Measurements from ENCODE around the gene SLC35E1.

Gene SLC35E1

GRCh38 chr19:16575282-16575681 is 3.1 kb upstream of the SLC35E1 start:
- Histone ChIP-seq H3K4me1 (ENCODE audit: low read length) (peaks cover 18% of the 10 kb centered on the region), H3K9ac (ENCODE audit: low read length) (no peak overlapping the region), H4K20me1 (ENCODE audit: insufficient read depth, low read length) (peaks cover 38% of the 10 kb centered on the region), H3K27ac (ENCODE audit: low read length) (no peak overlapping the region), H3K4me2 (ENCODE audit: low read length) (no peak overlapping the region), H3K9me3 (ENCODE audit: insufficient read depth, low read length) (no peaks in the 10 kb centered on the region), H3K4me3 (ENCODE audit: low read length) (no peak overlapping the region), H3K27me3 (ENCODE audit: low read depth, low read length) (no peaks in the 10 kb centered on the region), H2AFZ (ENCODE audit: low read depth, low read length) (no peak overlapping the region), H3K79me2 (ENCODE audit: low read length) (peaks cover 97% of the 10 kb centered on the region), H3K36me3 (replicated peaks; ENCODE audit: low read depth, low read length) (peaks cover 52% of the 10 kb centered on the region)
- TF ChIP-seq CTCF (IDR thresholded peaks at IDR 0.05; ENCODE audit: low read depth, low read length): no peak
- no peak for TF ChIP-seq EZH2phosphoT487 (IDR thresholded peaks at IDR 0.05; ENCODE audit: low read depth)

- peak overlapping the region; percentile 88; the same call in 1 of the 2 replicates for H3K4me3 ChIP-seq (ENCODE audit: low read length)
- H3K4me2 ChIP-seq (ENCODE audit: low read length): peak overlapping the region; percentile 75
- H3K4me1 ChIP-seq (ENCODE audit: low read length): peaks cover 18% of the 10 kb centered on the region
- no peaks in the 10 kb centered on the region for H3K9me3 ChIP-seq (ENCODE audit: insufficient read depth, low read length)
- H2AFZ ChIP-seq (ENCODE audit: low read depth, low read length): no peak overlapping the region
- no peaks in the 10 kb centered on the region for H3K27me3 ChIP-seq (ENCODE audit: low read depth, low read length)
- no peak overlapping the region for H3K9ac ChIP-seq (ENCODE audit: low read length)
- peaks cover 56% of the 10 kb centered on the region for H3K36me3 ChIP-seq (replicated peaks; ENCODE audit: low read depth, low read length)
- H4K20me1 ChIP-seq (ENCODE audit: insufficient read depth, low read length): peaks cover 27% of the 10 kb centered on the region
- TF ChIP-seq CTCF (IDR thresholded peaks at IDR 0.05; ENCODE audit: low read depth, low read length) (no peak), EZH2phosphoT487 (IDR thresholded peaks at IDR 0.05; ENCODE audit: low read depth) (no peak)
- H3K27ac ChIP-seq (ENCODE audit: low read length): no peak overlapping the region
- H3K79me2 ChIP-seq (ENCODE audit: low read length): peaks cover 96% of the 10 kb centered on the region
Observed at GRCh38 chr19:16573925-16574324, 1.7 kb upstream of the SLC35E1 start.

GRCh38 chr19:16573296-16573695 is 1.1 kb upstream of the SLC35E1 start:
- Histone ChIP-seq H3K4me1 (ENCODE audit: low read length) (peaks cover 18% of the 10 kb centered on the region), H3K27me3 (ENCODE audit: low read depth, low read length) (no peaks in the 10 kb centered on the region), H3K27ac (ENCODE audit: low read length) (no peak overlapping the region), H3K9me3 (ENCODE audit: insufficient read depth, low read length) (no peaks in the 10 kb centered on the region), H4K20me1 (ENCODE audit: insufficient read depth, low read length) (peaks cover 24% of the 10 kb centered on the region), H3K36me3 (replicated peaks; ENCODE audit: low read depth, low read length) (peaks cover 52% of the 10 kb centered on the region), H2AFZ (ENCODE audit: low read depth, low read length) (no peak overlapping the region), H3K4me3 (ENCODE audit: low read length) (peak overlapping the region; percentile 88), H3K9ac (ENCODE audit: low read length) (peak overlapping the region; percentile 78), H3K79me2 (ENCODE audit: low read length) (peaks cover 93% of the 10 kb centered on the region), H3K4me2 (ENCODE audit: low read length) (peak overlapping the region; percentile 75)
- TF ChIP-seq CTCF (IDR thresholded peaks at IDR 0.05; ENCODE audit: low read depth, low read length) (no peak), EZH2phosphoT487 (IDR thresholded peaks at IDR 0.05; ENCODE audit: low read depth) (no peak)

- TF ChIP-seq EZH2phosphoT487 (IDR thresholded peaks at IDR 0.05; ENCODE audit: low read depth) (no peak), CTCF (IDR thresholded peaks at IDR 0.05; ENCODE audit: low read depth, low read length) (no peak)
Observed at GRCh38 chr19:16571822-16572331, 338 bp downstream of the SLC35E1 start.

More at GRCh38 chr19:16571822-16572331, 338 bp downstream of the SLC35E1 start:
- no peaks in the 10 kb centered on the region for H3K27me3 ChIP-seq (ENCODE audit: low read depth, low read length)
- H3K9me3 ChIP-seq (ENCODE audit: insufficient read depth, low read length): no peaks in the 10 kb centered on the region
- H2AFZ ChIP-seq (ENCODE audit: low read depth, low read length): peak overlapping the region; percentile 42
- peaks cover 79% of the 10 kb centered on the region for H3K79me2 ChIP-seq (ENCODE audit: low read length)
- H3K4me2 ChIP-seq (ENCODE audit: low read length): peak overlapping the region; percentile 92
- peak overlapping the region; percentile 79 for H3K9ac ChIP-seq (ENCODE audit: low read length)
- H3K27ac ChIP-seq (ENCODE audit: low read length): peak overlapping the region; percentile 42
- peaks cover 21% of the 10 kb centered on the region for H4K20me1 ChIP-seq (ENCODE audit: insufficient read depth, low read length)
- H3K4me3 ChIP-seq (ENCODE audit: low read length): peak overlapping the region; percentile 92
- peaks cover 18% of the 10 kb centered on the region for H3K4me1 ChIP-seq (ENCODE audit: low read length)
- peaks cover 47% of the 10 kb centered on the region for H3K36me3 ChIP-seq (replicated peaks; ENCODE audit: low read depth, low read length)

Data from OCI-LY3 (cell line).